PC-9 (cell line): ENCODE data around the gene TGM1. TPM values are rescaled to one million over a fixed set of nuclear protein-coding genes. Genes with fewer than 3 reads are reported as not detected.

Source experiments
- BruUV-seq: library from RNA; stranded (reverse); fragments of 400-500 nt; replicated peaks from 2 replicates; lab custom pipeline; 2021; lab: Mats Ljungman, UMichigan
- CTCF ChIA-PET: fragments of 300-600 bp; sonication (Branson Sonifier 250); formaldehyde crosslinking; loops from one replicate; lab custom pipeline; 2022; ENCODE audit warnings: antibody characterized with exemption; lab: Charles Lee
- POLR2A ChIA-PET: fragments of 300-600 bp; sonication (Branson Sonifier 250); formaldehyde crosslinking; loops from one replicate; lab custom pipeline; 2022; ENCODE audit warnings: antibody characterized with exemption; ENCODE audit not compliant: unreplicated experiment; lab: Charles Lee
- DNase-seq, 2 experiments: peaks; one replicate each; pipeline versions ENCODE4 v3.0.0 to v3.0.0-alpha.2; 2015 to 2022; ENCODE audit warnings: mixed read lengths in 1 of 2
- H2AFZ ChIP-seq: fragments of 200-600 bp; sonication (generic); 2 replicates; pipeline ENCODE4 v1.8.1; 2017; ENCODE audit warnings: antibody characterized with exemption
- H3F3A ChIP-seq: fragments of 200-600 bp; sonication (generic); 2 replicates; pipeline ENCODE4 v1.8.1; 2017; ENCODE audit warnings: antibody characterized with exemption, mild to moderate bottlenecking, low read depth; ENCODE audit not compliant: insufficient read depth
- H3K27ac ChIP-seq: fragments of 200-600 bp; sonication (generic); 2 replicates; pipeline ENCODE4 v1.6.1; 2016; ENCODE audit warnings: mixed run types
- H3K27me3 ChIP-seq: fragments of 200-600 bp; sonication (generic); 2 replicates; pipeline ENCODE4 v1.6.1; 2016; ENCODE audit warnings: low read depth, mixed run types; ENCODE audit not compliant: insufficient read depth
- H3K36me3 ChIP-seq: fragments of 200-600 bp; sonication (generic); 2 replicates; pipeline ENCODE4 v1.6.1; 2016; ENCODE audit warnings: low read depth, mixed run types
- H3K4me1 ChIP-seq: fragments of 200-600 bp; sonication (generic); replicated peaks from 2 replicates; pipeline ENCODE4 v1.6.1; 2016; ENCODE audit warnings: mixed run types; ENCODE audit not compliant: insufficient read depth
- H3K4me2 ChIP-seq: fragments of 200-600 bp; sonication (generic); 2 replicates; pipeline ENCODE4 v1.6.1; 2017; ENCODE audit warnings: mixed run types
- H3K4me3 ChIP-seq: fragments of 200-600 bp; sonication (generic); 2 replicates; pipeline ENCODE4 v1.6.1; 2016; ENCODE audit warnings: mixed run types
- H3K79me2 ChIP-seq: fragments of 200-600 bp; sonication (generic); 2 replicates; pipeline ENCODE4 v1.6.1; 2017; ENCODE audit warnings: low read depth, mixed run types
- H3K9me2 ChIP-seq: fragments of 200-600 bp; sonication (generic); 2 replicates; pipeline ENCODE4 v1.8.1; 2017; ENCODE audit warnings: mild to moderate bottlenecking; ENCODE audit not compliant: insufficient read depth
- H3K9me3 ChIP-seq: fragments of 200-600 bp; sonication (generic); 2 replicates; pipeline ENCODE4 v1.8.1; 2016; ENCODE audit warnings: low read depth; ENCODE audit not compliant: insufficient read depth
- H4K20me1 ChIP-seq: fragments of 200-600 bp; sonication (generic); 2 replicates; pipeline ENCODE4 v1.8.1; 2017; ENCODE audit not compliant: insufficient read depth
- CTCF ChIP-seq: fragments of 200-600 bp; sonication (generic); conservative IDR thresholded peaks from 2 replicates; pipeline ENCODE4 v1.6.1; 2017; ENCODE audit warnings: mixed run types, antibody characterized with exemption, mild to moderate bottlenecking, moderate library complexity
- EZH2 ChIP-seq: fragments of 200-600 bp; sonication (generic); IDR thresholded peaks from 2 replicates; pipeline ENCODE4 v1.8.0; 2017; ENCODE audit warnings: antibody characterized with exemption, low read depth
- intact Hi-C: fragments of 100-400 bp; cut with micrococcal nuclease; formaldehyde crosslinking; loops from one replicate; pipeline ENCODE4 v1.10.0; 2022; ENCODE audit not compliant: unreplicated experiment
- total RNA-seq: library from RNA; stranded (reverse); gene quantifications from 2 replicates; pipeline ENCODE4 v1.2.3, GENCODE V29; 2021

TGM1 gene
- total RNA-seq, 1 experiment from 2014 or later = 7.2 TPM

GRCh38 chr14:24261256-24261968, 1.6 kb downstream of the TGM1 start:
- Histone ChIP-seq H3K79me2 (no peaks in the 10 kb centered on the region), H3K4me2 (no peak overlapping the region), H3K9me3 (no peaks in the 10 kb centered on the region), H3K4me1 (no peaks in the 10 kb centered on the region), H3K4me3 (no peak overlapping the region), H4K20me1 (no peaks in the 10 kb centered on the region), H3F3A (no peaks in the 10 kb centered on the region), H3K36me3 (no peaks in the 10 kb centered on the region), H2AFZ (no peak overlapping the region), H3K27ac (no peak overlapping the region), H3K27me3 (no peaks in the 10 kb centered on the region), H3K9me2 (no peaks in the 10 kb centered on the region)
- intact Hi-C loops = no loop called here
- DNase-seq = no peak
- no TSS peak for BruUV-seq
- ChIA-PET POLR2A (no interaction called here), CTCF (no interaction called here)
- TF ChIP-seq EZH2 (no peak), CTCF (no peak)

- CTCF ChIA-PET = no interaction called here
- TF ChIP-seq EZH2 (no peak), CTCF (no peak)
- H3K36me3 ChIP-seq = no peaks in the 10 kb centered on the region
- no peaks in the 10 kb centered on the region for H3F3A ChIP-seq
- H4K20me1 ChIP-seq = no peaks in the 10 kb centered on the region
- H3K9me3 ChIP-seq = no peaks in the 10 kb centered on the region
- no peaks in the 10 kb centered on the region for H3K4me1 ChIP-seq
- intact Hi-C loops = no loop called here
- DNase-seq = no peak
- no peak overlapping the region for H2AFZ ChIP-seq
- no peaks in the 10 kb centered on the region for H3K9me2 ChIP-seq
- POLR2A ChIA-PET = no interaction called here
- H3K27ac ChIP-seq = no peak overlapping the region
- H3K4me2 ChIP-seq = no peak overlapping the region
- H3K27me3 ChIP-seq = no peaks in the 10 kb centered on the region
- no peak overlapping the region for H3K4me3 ChIP-seq
- no TSS peak for BruUV-seq
- no peaks in the 10 kb centered on the region for H3K79me2 ChIP-seq
Observed at GRCh38 chr14:24260780-24261157, 2.2 kb downstream of the TGM1 start.

GRCh38 chr14:24260026-24260779, 2.8 kb downstream of the TGM1 start:
- ChIA-PET CTCF (no interaction called here), POLR2A (no interaction called here)
- intact Hi-C loops = no loop called here
- H3K27me3 ChIP-seq = no peaks in the 10 kb centered on the region
- DNase-seq = no peak
- BruUV-seq = no TSS peak
- no peaks in the 10 kb centered on the region for H4K20me1 ChIP-seq
- H2AFZ ChIP-seq = no peak overlapping the region
- TF ChIP-seq CTCF (no peak), EZH2 (no peak)
- H3K36me3 ChIP-seq = no peaks in the 10 kb centered on the region
- H3K79me2 ChIP-seq = no peaks in the 10 kb centered on the region
- no peaks in the 10 kb centered on the region for H3K9me3 ChIP-seq
- no peak overlapping the region for H3K4me2 ChIP-seq
- H3F3A ChIP-seq = no peaks in the 10 kb centered on the region
- no peak overlapping the region for H3K4me3 ChIP-seq
- no peaks in the 10 kb centered on the region for H3K9me2 ChIP-seq
- no peaks in the 10 kb centered on the region for H3K4me1 ChIP-seq
- no peak overlapping the region for H3K27ac ChIP-seq
